IMR-90 (cell line): ENCODE results near the gene TM4SF1. TPM values are rescaled to one million over a fixed set of nuclear protein-coding genes. Genes with fewer than 3 reads are reported as not detected.

Source experiments
- ATAC-seq: fragments of 200-7000 bp; cut with Tn5 transposase; 2 replicates; pipeline ENCODE4 v1.9.1; 2020; ENCODE audit warnings: low read depth, mild to moderate bottlenecking, moderate library complexity
- Bru-seq: library from RNA; stranded (reverse); fragments of 400-500 nt; gene quantifications from one replicate; lab custom pipeline; 2021; lab: Mats Ljungman, UMichigan
- BruChase-seq, 2 experiments: library from RNA; stranded (reverse); fragments of 400-500 nt; gene quantifications; one replicate each; lab custom pipeline; 2021; lab: Mats Ljungman, UMichigan
- BruUV-seq: library from RNA; stranded (reverse); fragments of 400-500 nt; replicated peaks from 2 replicates; lab custom pipeline; 2021; lab: Mats Ljungman, UMichigan
- CTCF ChIA-PET: fragments of 300-600 bp; formaldehyde crosslinking; extraction: SDS; loops from one replicate; lab custom pipeline; 2021; ENCODE audit warnings: antibody characterized with exemption; lab: Yijun Ruan, JAX
- POLR2A ChIA-PET: fragments of 300-600 bp; sonication (Branson Sonifier 250); formaldehyde crosslinking; loops from one replicate; lab custom pipeline; 2022; ENCODE audit warnings: antibody characterized with exemption; ENCODE audit not compliant: unreplicated experiment; lab: Charles Lee
- DNase-seq: peaks from one replicate; pipeline ENCODE4 v3.0.0; 2013
- H2AFZ ChIP-seq: replicated peaks from 2 replicates; pipeline ENCODE3; 2013; ENCODE audit warnings: low read length, mild to moderate bottlenecking; ENCODE audit not compliant: poor library complexity
- H2AK5ac ChIP-seq: 2 replicates; pipeline ENCODE4 v1.6.1; 2013; ENCODE audit warnings: low read depth, low read length, inconsistent platforms
- H2AK9ac ChIP-seq: replicated peaks from 2 replicates; pipeline ENCODE3; 2013; ENCODE audit warnings: mild to moderate bottlenecking, low read depth, low read length, moderate library complexity; ENCODE audit not compliant: poor library complexity
- H2BK120ac ChIP-seq: 2 replicates; pipeline ENCODE4 v1.6.1; 2013; ENCODE audit warnings: low read depth, low read length, inconsistent platforms
- H2BK15ac ChIP-seq: 3 replicates; pipeline ENCODE4 v1.6.1; 2013; ENCODE audit warnings: low read depth, low read length, inconsistent platforms
- H2BK20ac ChIP-seq: 2 replicates; pipeline ENCODE4 v1.6.1; 2013; ENCODE audit warnings: low read depth, mild to moderate bottlenecking, inconsistent platforms, low read length, moderate library complexity
- H2BK5ac ChIP-seq: 2 replicates; pipeline ENCODE4 v1.6.1; 2013; ENCODE audit warnings: mild to moderate bottlenecking, low read depth, low read length, inconsistent platforms; ENCODE audit not compliant: poor library complexity, severe bottlenecking
- H3K14ac ChIP-seq: replicated peaks from 2 replicates; pipeline ENCODE4 v1.6.1; 2013; ENCODE audit warnings: low read depth, low read length, inconsistent platforms
- H3K18ac ChIP-seq: 2 replicates; pipeline ENCODE4 v1.6.1; 2013; ENCODE audit warnings: low read depth, low read length, control low read depth
- H3K23ac ChIP-seq: 2 replicates; pipeline ENCODE4 v1.6.1; 2013; ENCODE audit warnings: low read depth, low read length, inconsistent platforms
- H3K27ac ChIP-seq: 2 replicates; pipeline ENCODE4 v1.5.1; 2013; ENCODE audit warnings: mild to moderate bottlenecking, control low read depth, low read length; ENCODE audit not compliant: insufficient read depth
- H3K27me3 ChIP-seq: 2 replicates; pipeline ENCODE4 v1.6.1; 2013; ENCODE audit warnings: low read length; ENCODE audit not compliant: control insufficient read depth, insufficient read depth
- H3K36me3 ChIP-seq: 2 replicates; pipeline ENCODE4 v1.6.1; 2013; ENCODE audit warnings: low read length, mixed read lengths; ENCODE audit not compliant: control insufficient read depth, insufficient read depth
- H3K4ac ChIP-seq: 2 replicates; pipeline ENCODE4 v1.6.1; 2013; ENCODE audit warnings: low read depth, low read length, inconsistent platforms
- H3K4me1 ChIP-seq: 2 replicates; pipeline ENCODE4 v1.6.1; 2013; ENCODE audit warnings: low read length, mixed read lengths; ENCODE audit not compliant: control insufficient read depth, insufficient read depth
- H3K4me2 ChIP-seq: 2 replicates; pipeline ENCODE4 v1.6.1; 2013; ENCODE audit warnings: low read depth, mild to moderate bottlenecking, control low read depth, low read length, moderate library complexity
- H3K4me3 ChIP-seq: 2 replicates; pipeline ENCODE4 v1.5.1; 2013; ENCODE audit warnings: low read depth, mild to moderate bottlenecking, control low read depth, low read length, moderate library complexity; ENCODE audit not compliant: insufficient read depth
- H3K56ac ChIP-seq: 2 replicates; pipeline ENCODE4 v1.6.1; 2013; ENCODE audit warnings: low read length, inconsistent platforms; ENCODE audit not compliant: insufficient read depth; ENCODE audit errors: extremely low read depth
- H3K79me1 ChIP-seq, 2 experiments: 2 replicates each; pipeline ENCODE4 v1.6.1; 2013; ENCODE audit warnings: low read length in 2 of 2, inconsistent platforms in 1 of 2, low read depth in 1 of 2
- H3K9ac ChIP-seq: 2 replicates; pipeline ENCODE4 v1.6.1; 2013; ENCODE audit warnings: low read depth, low read length, control low read depth
- H3K9me1 ChIP-seq: 2 replicates; pipeline ENCODE4 v1.6.1; 2013; ENCODE audit warnings: low read length, inconsistent platforms; ENCODE audit not compliant: insufficient read depth
- H3K9me3 ChIP-seq: 2 replicates; pipeline ENCODE4 v1.6.1; 2013; ENCODE audit warnings: low read length; ENCODE audit not compliant: control insufficient read depth, insufficient read depth
- H4K20me1 ChIP-seq: 2 replicates; pipeline ENCODE4 v1.6.1; 2013; ENCODE audit warnings: low read length, inconsistent platforms; ENCODE audit not compliant: insufficient read depth
- H4K5ac ChIP-seq: 2 replicates; pipeline ENCODE4 v1.6.1; 2013; ENCODE audit warnings: mild to moderate bottlenecking, low read depth, low read length, control low read depth
- H4K8ac ChIP-seq, 2 experiments: 2 replicates each; pipeline ENCODE4 v1.6.1; 2013; ENCODE audit warnings: low read depth in 2 of 2, low read length in 2 of 2, control low read depth in 1 of 2, inconsistent platforms in 1 of 2
- H4K91ac ChIP-seq: 2 replicates; pipeline ENCODE4 v1.6.1; 2013; ENCODE audit warnings: low read depth, low read length, inconsistent platforms; ENCODE audit not compliant: insufficient read depth
- BHLHE40 ChIP-seq: fragments of 150-350 bp; IDR thresholded peaks from 2 replicates; pipeline ENCODE4 v1.6.1; 2016; ENCODE audit warnings: mild to moderate bottlenecking, low read depth, low read length
- CEBPB ChIP-seq: IDR thresholded peaks from 2 replicates; pipeline ENCODE4 v1.6.1; 2012; ENCODE audit warnings: low read depth, low read length, improper control_type of control experiment
- CHD1 ChIP-seq: IDR thresholded peaks from 2 replicates; pipeline ENCODE4 v1.6.1; 2012; ENCODE audit warnings: low read depth, low read length, improper control_type of control experiment
- CTCF ChIP-seq: conservative IDR thresholded peaks from 2 replicates; pipeline ENCODE4 v1.5.1; 2012; ENCODE audit warnings: mild to moderate bottlenecking, low read depth, low read length, improper control_type of control experiment
- ELK1 ChIP-seq: fragments of 150-350 bp; IDR thresholded peaks from 2 replicates; pipeline ENCODE4 v1.6.1; 2016; ENCODE audit warnings: low read depth, mild to moderate bottlenecking, low read length, moderate library complexity, borderline replicate concordance
- MAZ ChIP-seq: IDR thresholded peaks from 2 replicates; pipeline ENCODE4 v1.6.1; 2012; ENCODE audit warnings: low read depth, mild to moderate bottlenecking, low read length, improper control_type of control experiment, moderate library complexity, borderline replicate concordance
- MXI1 ChIP-seq: IDR thresholded peaks from 2 replicates; pipeline ENCODE4 v1.6.1; 2012; ENCODE audit warnings: low read depth, mild to moderate bottlenecking, low read length, moderate library complexity, borderline replicate concordance
- RAD21 ChIP-seq: IDR thresholded peaks from 2 replicates; pipeline ENCODE4 v1.6.1; 2012; ENCODE audit warnings: low read length, improper control_type of control experiment
- SMC3 ChIP-seq: fragments of 150-350 bp; IDR thresholded peaks from 2 replicates; pipeline ENCODE4 v1.6.1; 2016; ENCODE audit warnings: low read depth, mild to moderate bottlenecking, antibody characterized with exemption, low read length, moderate library complexity
- WGBS, 2 experiments: methylation state at CpG; one replicate each; pipeline versions ENCODE4 v1.1.5 to v1.1.7; 2013; ENCODE audit warnings: missing lambda C conversion rate in 2 of 2; ENCODE audit not compliant: insufficient read length in 1 of 2; ENCODE audit errors: extremely low coverage in 2 of 2; 5-methylcytosine and 5-hydroxymethylcytosine counted together
- dilution Hi-C: fragments of 300-500 bp; cut with HindIII; formaldehyde crosslinking; loops from one replicate; pipeline ENCODE4 v1.14.3; 2018; ENCODE audit warnings: low sequenced_read_pairs; ENCODE audit not compliant: unreplicated experiment
- in situ Hi-C: fragments of 300-500 bp; cut with MboI; formaldehyde crosslinking; loops from 3 replicates; pipeline ENCODE4 v1.14.3; 2019; ENCODE audit warnings: low sequenced_read_pairs, inconsistent platforms, mixed read lengths
- intact Hi-C: fragments of 100-400 bp; cut with micrococcal nuclease; formaldehyde crosslinking; loops from 2 replicates; pipeline ENCODE4 v1.10.0; 2022
- long read RNA-seq: library from polyadenylated mRNA; unstranded; transcript quantifications from one replicate; pipeline ENCODE4 v2.0.0, GENCODE V29; 2021; ENCODE audit not compliant: unreplicated experiment
- polyA plus RNA-seq, 3 experiments: library from polyadenylated mRNA; depleted of rRNA; stranded (reverse); fragments of >200 nt; gene quantifications; 2 replicates each; pipeline ENCODE4 v1.2.3, GENCODE V29; 2012; ENCODE audit warnings: low replicate concordance in 1 of 3
- total RNA-seq: library from RNA; depleted of rRNA; stranded (reverse); fragments of >200 nt; gene quantifications from 2 replicates; pipeline ENCODE4 v1.2.3, GENCODE V29; 2012; rRNA removed

Gene TM4SF1, protein sequence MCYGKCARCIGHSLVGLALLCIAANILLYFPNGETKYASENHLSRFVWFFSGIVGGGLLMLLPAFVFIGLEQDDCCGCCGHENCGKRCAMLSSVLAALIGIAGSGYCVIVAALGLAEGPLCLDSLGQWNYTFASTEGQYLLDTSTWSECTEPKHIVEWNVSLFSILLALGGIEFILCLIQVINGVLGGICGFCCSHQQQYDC
- total RNA-seq (232 and 366 TPM in 2 replicates), polyA plus RNA-seq (2012; rRNA removed) (302 and 364 TPM in 2 replicates), Bru-seq, nascent RNA (percentile 99 among the genes with signal in this experiment), BruChase-seq, experiment 1, labeled RNA remaining after a 6-hour chase (percentile 96 among the genes with signal in this experiment), BruChase-seq, experiment 2, labeled RNA remaining after a 2-hour chase (percentile 93 among the genes with signal in this experiment)
- 212 and 271 TPM in 2 replicates for polyA plus RNA-seq (2012; cell fraction: cytosol; rRNA removed)
- 340 and 869 TPM in 2 replicates for polyA plus RNA-seq (2012; cell fraction: nucleus; rRNA removed; ENCODE audit: low replicate concordance)
- long read RNA-seq, transcript TM4SF1-201 (5 exons, 1,771 nt) = major isoform, 229 of 318 reads
- long read RNA-seq, partial matches to known transcripts = 20 of 318 reads
- long read RNA-seq, other reads (novel, unspliced or antisense) = 68 of 318 reads

GRCh38 chr3:149377408-149378364, at the start of gene TM4SF1:
Gene TM4SF1 (minus strand): TSS chr3:149377649. CDS start chr3:149377547, 102 bp downstream.
- DNase-seq = peak; percentile 97
- H3K27me3 ChIP-seq = no peaks in the 10 kb centered on the region
- peak within 1 kb of the TSS; percentile 54 for H3K4me3 ChIP-seq
- peak within 1 kb of the TSS; percentile 97 for H2AK5ac ChIP-seq
- H2BK20ac ChIP-seq = peak within 1 kb of the TSS; percentile 84
- H3K56ac ChIP-seq = peak within 1 kb of the TSS; percentile 97
- peak within 1 kb of the TSS; percentile 78 for H2BK5ac ChIP-seq
- no peaks in the 10 kb centered on the region for H4K20me1 ChIP-seq
- H3K4me1 ChIP-seq = peaks cover 24% of the 10 kb centered on the region
- H3K18ac ChIP-seq = peak within 1 kb of the TSS; percentile 93
- no TSS peak for BruUV-seq
- H3K23ac ChIP-seq = peak within 1 kb of the TSS; percentile 92
- ChIA-PET POLR2A (interaction anchor here (1.7 kb wide), 1 partner anchor 9 kb away, joined by 5 read pairs; no protein-coding TSS in a partner anchor), CTCF (interaction anchor here (0.6 kb wide), 2 partner anchors 45 to 100 kb away, joined by 3 read pairs; no protein-coding TSS in a partner anchor)
- in situ Hi-C loops = no loop called here
- 76% methylated on average over 4 of the region's 15 CpGs; no CpG with 5 or more reads in 1 of the 2 experiments for WGBS, 2 experiments
- H2BK15ac ChIP-seq = peak within 1 kb of the TSS; percentile 83
- peak within 1 kb of the TSS; percentile 64 for H3K4me2 ChIP-seq
- dilution Hi-C loops = no loop called here
- peak within 1 kb of the TSS; percentile 91 for H2BK120ac ChIP-seq
- peak within 1 kb of the TSS; percentile 89 for H3K27ac ChIP-seq
- peak within 1 kb of the TSS; percentile 81 for H3K9ac ChIP-seq
- H3K9me1 ChIP-seq = peaks cover 28% of the 10 kb centered on the region
- H3K36me3 ChIP-seq = peaks cover 13% of the 10 kb centered on the region
- intact Hi-C loops = no loop called here
- peak within 1 kb of the TSS; percentile 86 to 88 for H4K8ac ChIP-seq
- no peaks in the 10 kb centered on the region for H3K9me3 ChIP-seq
- peak within 1 kb of the TSS; percentile 93 for H2AK9ac ChIP-seq
- peak within 1 kb of the TSS; percentile 69 for H2AFZ ChIP-seq
- peak within 1 kb of the TSS; percentile 88 for H3K4ac ChIP-seq
- ATAC-seq = peak; percentile 82
- H3K14ac ChIP-seq = peak within 1 kb of the TSS; percentile 97
- peak within 1 kb of the TSS; percentile 80 for H4K91ac ChIP-seq
- peaks cover 13 to 51% of the 10 kb centered on the region in 2 experiments; a peak in 3 of 4 replicates for H3K79me1 ChIP-seq
- H4K5ac ChIP-seq = peak within 1 kb of the TSS; percentile 97
- peak; percentile 10; the same call in 1 of the 2 replicates for TF ChIP-seq RAD21
- peak; percentile 81 for TF ChIP-seq CEBPB
- peak; percentile 97 for TF ChIP-seq CHD1
- TF ChIP-seq BHLHE40 = 0 out of 2 replicates have a peak, but pooled peaks have one; percentile 31
- peak; percentile 38; the same call in 1 of the 2 replicates for TF ChIP-seq MAZ
- TF ChIP-seq MXI1 = 0 out of 2 replicates have a peak, but pooled peaks have one; percentile 8
- TF ChIP-seq SMC3 = no peak
- no peak for TF ChIP-seq ELK1
- TF ChIP-seq CTCF = no peak
